HG03432 (cell line): ENCODE measurements around the gene CD109.
A peak's percentile ranks its signal among the peaks of the same experiment; 100 is the strongest.
"Not testable (repeated sequence)": the region's sequence is repeated elsewhere in the genome, so short reads cannot be mapped to it uniquely, and the experiment has no call there.

Experiments used
- ATAC-seq: cut with Tn5 transposase; IDR thresholded peaks from one replicate; pipeline ENCODE4 v1.9.1; 2021; ENCODE audit warnings: mild to moderate bottlenecking, moderate library complexity; ENCODE audit not compliant: unreplicated experiment

Gene CD109

DNA sequence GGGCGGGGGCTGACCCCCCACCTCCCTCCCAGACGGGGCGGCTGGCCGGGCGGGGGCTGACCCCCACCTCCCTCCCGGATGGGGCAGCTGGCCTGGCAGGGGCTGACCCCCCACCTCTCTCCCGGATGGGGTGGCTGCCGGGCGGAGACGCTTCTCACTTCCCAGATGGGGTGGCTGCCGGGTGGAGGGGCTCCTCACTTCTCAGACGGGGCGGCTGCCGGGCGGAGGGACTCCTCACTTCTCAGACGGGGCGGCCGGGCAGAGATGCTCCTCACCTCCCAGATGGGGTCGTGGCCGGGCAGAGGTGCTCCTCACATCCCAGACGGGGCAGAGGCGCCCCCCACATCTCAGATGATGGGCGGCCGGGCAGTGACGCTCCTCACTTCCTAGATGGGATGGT, 155.0 kb downstream of the CD109 start:
- ATAC-seq, result not testable (repeated sequence)

GRCh38 chr6:73854998-73855718, 159.2 kb downstream of the CD109 start:
- peak; percentile 69 for ATAC-seq

GRCh38 chr6:73857341-73857890, 161.4 kb downstream of the CD109 start:
- ATAC-seq, result no peak

DNA sequence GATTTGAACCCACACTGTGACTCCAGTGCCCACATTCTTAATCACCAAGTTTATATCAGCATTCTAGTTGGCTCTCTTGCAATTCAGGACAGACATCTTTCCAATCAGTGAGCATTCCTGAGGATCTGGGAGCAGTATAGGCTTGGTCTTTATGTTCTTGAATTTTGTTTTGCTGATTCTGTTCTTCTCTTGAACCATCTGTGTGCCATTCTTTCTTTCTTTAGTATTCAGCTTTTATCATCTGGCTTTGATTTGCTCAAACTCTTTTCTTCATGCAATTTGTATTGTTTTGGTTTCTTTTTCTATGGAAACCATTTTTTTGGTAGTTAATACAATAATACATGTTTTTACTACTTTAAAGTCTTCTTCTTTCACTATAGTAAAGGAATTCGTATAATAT, 162.4 kb downstream of the CD109 start:
- ATAC-seq, result no peak

- ATAC-seq, result no peak
Observed at GRCh38 chr6:73860303-73860702, 164.3 kb downstream of the CD109 start.

- no peak for ATAC-seq
Observed at GRCh38 chr6:73866305-73866704, 170.3 kb downstream of the CD109 start.

GRCh38 chr6:73867411-73867810, 171.4 kb downstream of the CD109 start:
- no peak for ATAC-seq

GRCh38 chr6:73870907-73871306, 174.9 kb downstream of the CD109 start:
- ATAC-seq, result no peak

DNA sequence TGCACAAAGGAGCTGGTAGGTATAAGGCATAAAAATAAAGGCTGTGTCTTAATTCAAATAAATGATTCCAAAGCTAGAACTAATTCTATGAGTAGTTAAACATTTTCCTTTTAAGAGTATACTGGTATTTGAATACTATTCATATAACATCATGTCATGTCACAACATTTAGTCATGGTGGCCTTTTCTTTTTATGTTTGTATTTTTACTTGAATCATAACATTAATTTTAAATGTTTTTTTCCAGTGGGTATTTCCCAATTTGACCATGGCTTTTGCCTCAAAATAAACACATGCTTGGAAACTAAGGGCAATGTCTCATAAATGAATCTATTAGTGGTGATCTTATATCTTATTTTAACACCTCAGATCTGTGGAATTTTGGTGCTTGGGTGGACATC, 177.1 kb downstream of the CD109 start:
- ATAC-seq, result no peak
